Right lobe of liver (tissue), 6 donors: Measurements from ENCODE around the gene CTCFL. TPM values are rescaled to one million over a fixed set of nuclear protein-coding genes. Genes with fewer than 3 reads are reported as not detected.

ENCODE experiments used
- ATAC-seq, 4 donors: fragments of 200-7000 bp; cut with Tn5 transposase; one replicate each; pipeline ENCODE4 v1.9.1; 2020; ENCODE audit warnings: mild to moderate bottlenecking in 4 of 4, moderate library complexity in 4 of 4
- DNase-seq, 3 donors: peaks; one replicate each; pipeline ENCODE4 v3.0.0-alpha.2; 2020
- H3K27ac ChIP-seq, 3 donors: fragments of 200-600 bp; one replicate each; pipeline ENCODE4 v1.8.0; 2022
- H3K27me3 ChIP-seq, 2 donors: fragments of 200-600 bp; one replicate each; pipeline ENCODE4 v1.8.0; 2022
- H3K36me3 ChIP-seq, 4 donors: fragments of 200-600 bp; sonication (generic) in 1 of 4; one replicate each; pipeline versions ENCODE4 v1.5.1 to v1.8.0; 2017 to 2022; ENCODE audit warnings: control low read depth in 1 of 4
- H3K4me1 ChIP-seq, 4 donors: fragments of 200-600 bp; sonication (generic) in 1 of 4; one replicate each; pipeline versions ENCODE4 v1.5.1 to v1.8.0; 2017 to 2022; ENCODE audit warnings: control low read depth in 1 of 4
- H3K4me3 ChIP-seq, 3 donors: fragments of 200-600 bp; one replicate each; pipeline ENCODE4 v1.8.0; 2022
- H3K9me3 ChIP-seq, 4 donors: fragments of 200-600 bp; sonication (generic) in 1 of 4; one replicate each; pipeline versions ENCODE4 v1.5.1 to v1.8.0; 2017 to 2022; ENCODE audit warnings: control low read depth in 1 of 4
- CTCF ChIP-seq, 4 donors: fragments of 200-600 bp in 3 of 4; fragments of 450-650 bp in 1 of 4; IDR thresholded peaks; one replicate each; pipeline versions ENCODE4 v1.5.1 to v1.8.0; 2016 to 2022; ENCODE audit warnings: antibody characterized with exemption in 4 of 4, mild to moderate bottlenecking in 2 of 4
- POLR2A ChIP-seq: fragments of 450-650 bp; IDR thresholded peaks from one replicate; pipeline ENCODE4 v1.6.1; 2017; ENCODE audit warnings: antibody characterized with exemption, mild to moderate bottlenecking
- WGBS: methylation state at CpG from one replicate; pipeline ENCODE4 v1.1.6; 2018; ENCODE audit warnings: low coverage, low lambda C conversion rate; ENCODE audit not compliant: insufficient coverage; ENCODE audit errors: missing lambda C conversion rate; 5-methylcytosine and 5-hydroxymethylcytosine counted together
- intact Hi-C, 2 donors: fragments of 100-400 bp; cut with DNase I; formaldehyde crosslinking; loops; one replicate each; pipeline versions ENCODE4 v1.11.2 to v1.14.1; 2022
- total RNA-seq, 6 experiments: library from RNA; depleted of rRNA in 2 of 6; stranded (reverse); fragments of >200 nt in 2 of 6; fragmentation: NEBNext Ultra II Directional in 3 of 6; extraction: Animal tissue kit (Norgen Biotek cat#: 25700) in 3 of 6; gene quantifications; one replicate each; pipeline versions ENCODE4 v1.1.0 to v1.2.4, GENCODE V29; 2016 to 2023
- donor health status: DM: no; HTN: yes; CAD: no.
- donor health status: DM: no; HTN: no; CAD: no.
- donor health status: DM: no; HTN: no; CAD: no.
- donor health status: DM: no; HTN: yes; CAD: no.
- donor health status: DM: no; HTN: yes; CAD: no.

The CTCFL gene
- total RNA-seq, 6 experiments from 2014 or later, result 0.09 to 0.50 (median 0.33) TPM; not detected in 2

GRCh38 chr20:57537822-57538221, 12.9 kb upstream of the CTCFL start:
- H3K27ac ChIP-seq, result peak overlapping the region in 2 of 3 donors; percentile 55 to 89
- intact Hi-C loops, result no loop called here
- no peaks in the 10 kb centered on the region for H3K27me3 ChIP-seq
- ATAC-seq (no peak), DNase-seq (no peak)
- no peaks in the 10 kb centered on the region for H3K9me3 ChIP-seq
- WGBS, result 78% methylated on average over 1 of the region's 2 CpGs
- H3K4me1 ChIP-seq, result peaks cover 0 to 13% (median 5%) of the 10 kb centered on the region in 4 donors
- H3K4me3 ChIP-seq, result no peak overlapping the region
- TF ChIP-seq CTCF (IDR thresholded peaks at IDR 0.05) (no peak), POLR2A (no peak)
- no peaks in the 10 kb centered on the region for H3K36me3 ChIP-seq

- no peak overlapping the region for H3K4me3 ChIP-seq
- no peaks in the 10 kb centered on the region for H3K27me3 ChIP-seq
- WGBS, result 38% methylated on average over 4 of the region's 4 CpGs
- TF ChIP-seq CTCF (IDR thresholded peaks at IDR 0.05) (no peak), POLR2A (peak; percentile 32)
- no peaks in the 10 kb centered on the region for H3K36me3 ChIP-seq
- no peak for DNase-seq
- peak overlapping the region in 2 of 3 donors; percentile 55 to 89 for H3K27ac ChIP-seq
- intact Hi-C loops, result no loop called here
- peaks cover 0 to 18% (median 8%) of the 10 kb centered on the region in 4 donors for H3K4me1 ChIP-seq
- no peaks in the 10 kb centered on the region for H3K9me3 ChIP-seq
- ATAC-seq, result peak; percentile 39 to 69 (median 60)
Observed at GRCh38 chr20:57536771-57537724, 12.1 kb upstream of the CTCFL start.

GRCh38 chr20:57536120-57536708, 11.3 kb upstream of the CTCFL start:
- H3K27ac ChIP-seq, result peak overlapping the region in 2 of 3 donors; percentile 55 to 89
- intact Hi-C loops, result no loop called here
- no peaks in the 10 kb centered on the region for H3K36me3 ChIP-seq
- peaks cover 0 to 25% (median 11%) of the 10 kb centered on the region in 4 donors for H3K4me1 ChIP-seq
- WGBS, result 49% methylated on average over 3 of the region's 3 CpGs
- TF ChIP-seq POLR2A, result no peak
- no peaks in the 10 kb centered on the region for H3K27me3 ChIP-seq
- no peak for DNase-seq
- no peak overlapping the region for H3K4me3 ChIP-seq
- no peaks in the 10 kb centered on the region for H3K9me3 ChIP-seq
- no peak for ATAC-seq

- no peak overlapping the region for H3K27ac ChIP-seq
- H3K4me3 ChIP-seq, result no peak overlapping the region
- DNase-seq, result no peak
- 65% methylated on average over 3 of the region's 5 CpGs for WGBS
- no peak for TF ChIP-seq CTCF (IDR thresholded peaks at IDR 0.05)
- no peak for TF ChIP-seq POLR2A
- H3K36me3 ChIP-seq, result no peaks in the 10 kb centered on the region
- no peaks in the 10 kb centered on the region for H3K9me3 ChIP-seq
- H3K27me3 ChIP-seq, result no peaks in the 10 kb centered on the region
- intact Hi-C loops, result no loop called here
- ATAC-seq, result no peak
- peaks cover 0 to 28% (median 13%) of the 10 kb centered on the region in 4 donors for H3K4me1 ChIP-seq
Observed at GRCh38 chr20:57535297-57535696, 10.4 kb upstream of the CTCFL start.

- TF ChIP-seq CTCF (IDR thresholded peaks at IDR 0.05) (no peak), POLR2A (no peak)
- Histone ChIP-seq H3K4me3 (no peak overlapping the region), H3K27me3 (no peaks in the 10 kb centered on the region), H3K4me1 (peaks cover 0 to 43% (median 16%) of the 10 kb centered on the region in 4 donors), H3K36me3 (no peaks in the 10 kb centered on the region), H3K27ac (peak overlapping the region; percentile 72 to 99 (median 98)), H3K9me3 (no peaks in the 10 kb centered on the region)
- intact Hi-C loops, result no loop called here
- ATAC-seq, result peak; percentile 64 to 88 (median 78)
- peak in 1 of 3 donors; percentile 75 for DNase-seq
- WGBS, result 32% methylated on average over 2 of the region's 2 CpGs
Observed at GRCh38 chr20:57532104-57532503, 7.2 kb upstream of the CTCFL start.
